ENCODE data around the gene TTLL11.

Gene TTLL11

GRCh38 chr9:121945849-121946248 is 147.3 kb downstream of the TTLL11 start:
- DNase-seq (ENCODE audit: insufficient read length, low spot score) (no peak), FAIRE-seq (no peak)
- no peak for TF ChIP-seq POLR2AphosphoS5 (IDR thresholded peaks at IDR 0.05; ENCODE audit: low read depth, low read length)
- TF ChIP-seq TAF1 (IDR thresholded peaks at IDR 0.05; ENCODE audit: low read depth, low read length), result no peak
- TF ChIP-seq POU2F2 (IDR thresholded peaks at IDR 0.05; ENCODE audit: low read depth, low read length), result no peak
- TF ChIP-seq SPI1 (IDR thresholded peaks at IDR 0.05; ENCODE audit: low read depth, low read length), result no peak
- TF ChIP-seq PAX5 (IDR thresholded peaks at IDR 0.05; ENCODE audit: insufficient read depth, low read length, severe bottlenecking), result no peak
- no peak for TF ChIP-seq POLR2A (IDR thresholded peaks at IDR 0.05; ENCODE audit: low read depth, low read length)

DNA sequence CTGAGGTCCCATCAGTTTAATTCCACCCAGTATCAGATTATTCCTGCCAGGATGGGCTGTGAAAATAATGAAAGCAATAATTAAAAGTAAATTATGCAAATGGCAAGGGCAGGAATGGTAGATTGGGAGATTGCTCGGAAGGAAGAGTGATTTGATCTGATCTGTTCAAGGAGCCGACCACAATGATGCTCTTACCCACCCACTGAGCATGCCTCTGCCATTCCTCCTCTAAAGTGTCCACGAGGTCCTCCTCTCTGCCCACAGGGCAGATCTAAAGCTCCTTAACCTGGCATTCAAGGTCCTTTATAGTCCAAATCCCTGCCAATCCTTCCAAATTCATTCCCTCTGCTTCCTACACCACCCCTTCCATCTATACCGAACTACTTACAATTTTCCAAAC is 147.8 kb downstream of the TTLL11 start:
- TF ChIP-seq SPI1 (IDR thresholded peaks at IDR 0.05; ENCODE audit: low read depth, low read length) (no peak), TAF1 (IDR thresholded peaks at IDR 0.05; ENCODE audit: low read depth, low read length) (no peak), POLR2AphosphoS5 (IDR thresholded peaks at IDR 0.05; ENCODE audit: low read depth, low read length) (no peak), POLR2A (IDR thresholded peaks at IDR 0.05; ENCODE audit: low read depth, low read length) (no peak), POU2F2 (IDR thresholded peaks at IDR 0.05; ENCODE audit: low read depth, low read length) (no peak), PAX5 (IDR thresholded peaks at IDR 0.05; ENCODE audit: insufficient read depth, low read length, severe bottlenecking) (no peak)
- FAIRE-seq (no peak), DNase-seq (ENCODE audit: insufficient read length, low spot score) (no peak)

DNA sequence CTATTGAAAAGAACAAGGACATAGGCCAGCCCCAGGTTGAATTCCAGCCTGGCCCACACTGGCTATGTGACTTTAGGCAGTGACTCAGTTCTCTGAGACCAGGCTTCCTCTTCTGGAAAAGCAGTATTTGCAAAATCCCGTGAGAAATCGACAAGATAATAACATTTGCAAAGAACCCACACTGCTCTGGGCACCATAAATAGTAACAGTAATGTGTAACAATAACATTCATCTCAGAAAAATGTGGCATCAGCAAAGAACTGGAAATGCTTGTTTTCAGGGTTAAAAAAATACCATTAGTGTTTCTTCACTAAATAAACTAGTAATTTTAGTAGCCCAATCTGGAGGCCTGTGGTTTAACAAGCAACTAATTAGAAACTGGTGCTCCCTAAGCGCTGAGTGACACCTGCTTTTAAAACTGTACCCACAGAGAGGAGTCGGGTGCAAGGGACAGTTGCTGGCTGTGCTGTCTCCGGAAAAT is 148.4 kb downstream of the TTLL11 start:
- DNase-seq (ENCODE audit: insufficient read length, low spot score) (no peak), FAIRE-seq (no peak)
- TF ChIP-seq POLR2A (IDR thresholded peaks at IDR 0.05; ENCODE audit: low read depth, low read length) (no peak), TAF1 (IDR thresholded peaks at IDR 0.05; ENCODE audit: low read depth, low read length) (no peak), SPI1 (IDR thresholded peaks at IDR 0.05; ENCODE audit: low read depth, low read length) (no peak), PAX5 (IDR thresholded peaks at IDR 0.05; ENCODE audit: insufficient read depth, low read length, severe bottlenecking) (no peak), POLR2AphosphoS5 (IDR thresholded peaks at IDR 0.05; ENCODE audit: low read depth, low read length) (no peak), POU2F2 (IDR thresholded peaks at IDR 0.05; ENCODE audit: low read depth, low read length) (no peak)

- TF ChIP-seq SPI1 (IDR thresholded peaks at IDR 0.05; ENCODE audit: low read depth, low read length) (no peak), PAX5 (IDR thresholded peaks at IDR 0.05; ENCODE audit: insufficient read depth, low read length, severe bottlenecking) (no peak), POLR2AphosphoS5 (IDR thresholded peaks at IDR 0.05; ENCODE audit: low read depth, low read length) (no peak), POLR2A (IDR thresholded peaks at IDR 0.05; ENCODE audit: low read depth, low read length) (no peak), POU2F2 (IDR thresholded peaks at IDR 0.05; ENCODE audit: low read depth, low read length) (no peak), TAF1 (IDR thresholded peaks at IDR 0.05; ENCODE audit: low read depth, low read length) (no peak)
- no peak for FAIRE-seq
Measured at GRCh38 chr9:121943463-121943862, 149.6 kb downstream of the TTLL11 start.

DNA sequence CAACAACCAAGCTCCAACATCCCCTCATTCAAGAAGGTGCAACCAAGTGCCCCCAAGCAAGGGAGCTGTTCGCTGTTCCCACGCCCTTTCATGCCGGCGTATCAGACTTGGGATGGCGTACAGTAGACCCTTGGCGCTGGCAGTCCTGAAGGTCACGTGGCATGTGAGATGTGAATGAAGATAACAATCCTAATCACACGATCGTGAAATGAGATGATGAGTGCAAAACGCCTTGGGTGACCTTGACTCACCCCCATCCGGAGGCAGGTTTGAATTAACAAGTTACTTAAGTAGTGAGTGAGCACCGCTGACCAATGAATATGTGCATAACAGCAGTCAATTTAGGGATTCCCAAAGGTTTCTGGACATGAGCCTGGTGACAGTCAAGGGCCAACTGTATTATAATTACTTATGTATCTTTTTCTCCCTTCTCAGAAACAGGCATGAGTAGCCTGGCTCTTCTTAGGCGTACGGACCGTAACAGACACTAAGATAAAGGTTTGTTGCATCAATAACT is 150.2 kb downstream of the TTLL11 start:
- FAIRE-seq (no peak), DNase-seq (ENCODE audit: insufficient read length, low spot score) (no peak)
- TF ChIP-seq POU2F2 (IDR thresholded peaks at IDR 0.05; ENCODE audit: low read depth, low read length), result no peak
- TF ChIP-seq TAF1 (IDR thresholded peaks at IDR 0.05; ENCODE audit: low read depth, low read length), result no peak
- no peak for TF ChIP-seq POLR2A (IDR thresholded peaks at IDR 0.05; ENCODE audit: low read depth, low read length)
- no peak for TF ChIP-seq PAX5 (IDR thresholded peaks at IDR 0.05; ENCODE audit: insufficient read depth, low read length, severe bottlenecking)

More at GRCh38 chr9:121943463-121943862, 149.6 kb downstream of the TTLL11 start:
- DNase-seq (ENCODE audit: insufficient read length, low spot score), result no peak

GRCh38 chr9:121942313-121942712 is 150.8 kb downstream of the TTLL11 start:
- no peak for FAIRE-seq
- no peak for TF ChIP-seq POLR2A (IDR thresholded peaks at IDR 0.05; ENCODE audit: low read depth, low read length)
- DNase-seq (ENCODE audit: insufficient read length, low spot score), result no peak

DNA sequence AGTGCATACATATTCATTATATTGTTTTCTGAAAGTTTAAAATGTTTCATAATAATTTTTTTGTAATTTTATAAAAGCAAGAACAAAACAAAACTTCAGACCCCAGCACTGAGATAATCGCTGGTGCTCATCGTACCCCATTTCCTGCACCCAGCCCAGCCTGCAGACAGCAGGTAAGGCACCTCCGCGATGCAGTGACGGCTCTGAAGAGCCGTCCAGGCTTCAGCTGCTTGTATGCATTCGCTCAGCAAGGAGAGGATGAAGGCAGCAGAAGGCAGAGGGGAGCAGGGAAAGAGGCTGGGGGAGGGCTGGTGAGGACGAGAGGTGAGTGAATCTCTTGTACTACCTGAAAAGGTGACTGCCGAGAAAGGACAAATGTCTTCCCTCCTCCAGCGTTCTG is 153.5 kb downstream of the TTLL11 start:
- FAIRE-seq (no peak), DNase-seq (ENCODE audit: insufficient read length, low spot score) (no peak)
- TF ChIP-seq TAF1 (IDR thresholded peaks at IDR 0.05; ENCODE audit: low read depth, low read length), result no peak
- TF ChIP-seq POU2F2 (IDR thresholded peaks at IDR 0.05; ENCODE audit: low read depth, low read length), result no peak
- no peak for TF ChIP-seq POLR2AphosphoS5 (IDR thresholded peaks at IDR 0.05; ENCODE audit: low read depth, low read length)
- no peak for TF ChIP-seq PAX5 (IDR thresholded peaks at IDR 0.05; ENCODE audit: insufficient read depth, low read length, severe bottlenecking)
- no peak for TF ChIP-seq POLR2A (IDR thresholded peaks at IDR 0.05; ENCODE audit: low read depth, low read length)
- TF ChIP-seq SPI1 (IDR thresholded peaks at IDR 0.05; ENCODE audit: low read depth, low read length), result no peak

DNA sequence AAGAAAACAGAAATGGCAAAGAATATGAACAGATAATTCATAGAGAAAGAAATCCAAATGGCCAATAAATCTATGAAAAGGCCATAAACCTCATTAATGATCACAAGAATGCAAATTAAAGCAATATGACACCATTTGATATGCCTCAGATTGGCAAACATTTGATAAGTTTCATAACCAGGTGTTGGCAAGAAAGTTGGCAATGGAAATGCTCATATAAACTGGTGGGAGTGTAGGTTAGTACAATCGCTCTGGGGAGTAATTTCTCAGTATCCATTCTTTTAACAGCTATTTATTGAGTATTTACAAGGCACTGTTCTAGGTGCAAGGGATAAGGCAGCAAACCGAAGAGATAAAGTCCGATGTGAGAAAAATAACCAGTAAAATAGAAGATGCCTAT is 154.5 kb downstream of the TTLL11 start:
- DNase-seq (ENCODE audit: insufficient read length, low spot score) (no peak), FAIRE-seq (no peak)
- no peak for TF ChIP-seq SPI1 (IDR thresholded peaks at IDR 0.05; ENCODE audit: low read depth, low read length)
- TF ChIP-seq POLR2AphosphoS5 (IDR thresholded peaks at IDR 0.05; ENCODE audit: low read depth, low read length), result no peak
- no peak for TF ChIP-seq POU2F2 (IDR thresholded peaks at IDR 0.05; ENCODE audit: low read depth, low read length)
- TF ChIP-seq TAF1 (IDR thresholded peaks at IDR 0.05; ENCODE audit: low read depth, low read length), result no peak
- TF ChIP-seq POLR2A (IDR thresholded peaks at IDR 0.05; ENCODE audit: low read depth, low read length), result no peak
- no peak for TF ChIP-seq PAX5 (IDR thresholded peaks at IDR 0.05; ENCODE audit: insufficient read depth, low read length, severe bottlenecking)

- no peak for TF ChIP-seq SPI1 (IDR thresholded peaks at IDR 0.05; ENCODE audit: low read depth, low read length)
- no peak for TF ChIP-seq POLR2A (IDR thresholded peaks at IDR 0.05; ENCODE audit: low read depth, low read length)
- TF ChIP-seq POU2F2 (IDR thresholded peaks at IDR 0.05; ENCODE audit: low read depth, low read length), result no peak
- TF ChIP-seq PAX5 (IDR thresholded peaks at IDR 0.05; ENCODE audit: insufficient read depth, low read length, severe bottlenecking), result no peak
- TF ChIP-seq TAF1 (IDR thresholded peaks at IDR 0.05; ENCODE audit: low read depth, low read length), result no peak
- no peak for TF ChIP-seq POLR2AphosphoS5 (IDR thresholded peaks at IDR 0.05; ENCODE audit: low read depth, low read length)
- DNase-seq (ENCODE audit: insufficient read length, low spot score) (no peak), FAIRE-seq (no peak)
Measured at GRCh38 chr9:121937240-121937639, 155.9 kb downstream of the TTLL11 start.

DNA sequence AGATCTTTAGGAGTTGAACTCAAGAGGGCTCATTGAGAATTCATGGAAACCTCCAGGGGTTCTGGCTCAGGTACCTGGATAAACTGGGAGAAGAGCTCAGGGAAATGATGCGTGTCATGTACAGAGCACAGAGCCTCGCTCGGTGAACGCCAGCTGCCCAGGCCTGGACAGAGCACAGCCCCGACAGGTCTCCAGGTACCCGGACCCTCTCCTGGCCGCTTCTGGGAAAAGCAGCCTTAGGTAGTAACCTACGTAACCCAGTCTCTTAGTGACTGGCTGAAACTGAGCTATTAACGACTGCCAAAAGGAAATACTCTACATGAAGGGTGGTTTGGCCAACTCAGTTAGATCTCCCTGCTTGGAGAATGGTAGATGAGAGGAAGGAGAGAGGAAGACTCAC is 157.4 kb downstream of the TTLL11 start:
- DNase-seq (ENCODE audit: insufficient read length, low spot score) (no peak), FAIRE-seq (no peak)
- TF ChIP-seq TAF1 (IDR thresholded peaks at IDR 0.05; ENCODE audit: low read depth, low read length) (no peak), POU2F2 (IDR thresholded peaks at IDR 0.05; ENCODE audit: low read depth, low read length) (no peak), POLR2A (IDR thresholded peaks at IDR 0.05; ENCODE audit: low read depth, low read length) (no peak), POLR2AphosphoS5 (IDR thresholded peaks at IDR 0.05; ENCODE audit: low read depth, low read length) (no peak), SPI1 (IDR thresholded peaks at IDR 0.05; ENCODE audit: low read depth, low read length) (no peak), PAX5 (IDR thresholded peaks at IDR 0.05; ENCODE audit: insufficient read depth, low read length, severe bottlenecking) (no peak)

Measured in GM12891 (cell line).